Activated naive CD4-positive, alpha-beta T cell treated with anti-CD3 and anti-CD28 coated beads, Interleukin-2, amount 10 ng/mL, durations not matched to agents 7 days and 5 days (primary cell): ENCODE results near the gene KIRREL1.

Experiments used
- CTCF ChIA-PET: fragments of 350-600 bp; sonication (Branson Sonifier 250); formaldehyde crosslinking; loops from one replicate; lab custom pipeline; 2021; ENCODE audit warnings: antibody characterized with exemption; lab: Charles Lee
- DNase-seq: peaks from one replicate; pipeline ENCODE4 v3.0.0-alpha.2; 2020
- H3K27ac Mint-ChIP-seq: one replicate; pipeline ENCODE4 v1.8.0; 2021; ENCODE audit warnings: mild to moderate bottlenecking, moderate library complexity, mixed read lengths
- H3K27me3 Mint-ChIP-seq: one replicate; pipeline ENCODE4 v1.8.0; 2021; ENCODE audit warnings: mild to moderate bottlenecking, mixed read lengths
- H3K36me3 Mint-ChIP-seq: one replicate; pipeline ENCODE4 v1.8.0; 2021; ENCODE audit warnings: mixed read lengths
- H3K4me1 Mint-ChIP-seq: one replicate; pipeline ENCODE4 v1.8.0; 2021; ENCODE audit warnings: mixed read lengths
- H3K4me3 Mint-ChIP-seq: one replicate; pipeline ENCODE4 v1.8.0; 2021; ENCODE audit warnings: mild to moderate bottlenecking, moderate library complexity, mixed read lengths
- H3K9me3 Mint-ChIP-seq: one replicate; pipeline ENCODE4 v1.8.0; 2021; ENCODE audit warnings: mixed read lengths

The KIRREL1 gene

DNA sequence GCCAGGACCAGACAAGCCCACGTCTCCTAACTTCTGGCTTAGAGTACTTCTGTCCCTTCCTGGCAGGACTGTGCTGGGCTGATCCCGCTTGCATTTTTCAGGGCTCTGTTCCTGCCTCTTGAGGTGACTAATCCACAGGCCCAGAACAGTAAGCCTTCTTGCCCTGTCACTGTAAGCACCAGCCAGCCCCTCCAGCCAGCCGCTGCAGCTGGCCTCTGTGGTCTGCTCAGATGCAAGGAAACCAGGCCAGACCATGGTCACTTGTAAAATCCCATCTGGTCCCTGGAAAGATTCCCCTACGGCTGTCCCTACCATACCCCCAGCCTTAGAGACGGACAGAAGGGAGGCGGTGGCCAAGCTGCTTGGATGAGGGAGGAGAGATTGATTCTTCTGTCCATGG lies 74.2 kb downstream of the KIRREL1 start:
- H3K27ac Mint-ChIP-seq = no peak overlapping the region
- H3K36me3 Mint-ChIP-seq = no peaks in the 10 kb centered on the region
- CTCF ChIA-PET = no interaction called here
- no peak overlapping the region for H3K4me3 Mint-ChIP-seq
- peaks cover 35% of the 10 kb centered on the region for H3K27me3 Mint-ChIP-seq
- no peaks in the 10 kb centered on the region for H3K4me1 Mint-ChIP-seq
- DNase-seq = no peak
- no peaks in the 10 kb centered on the region for H3K9me3 Mint-ChIP-seq

DNA sequence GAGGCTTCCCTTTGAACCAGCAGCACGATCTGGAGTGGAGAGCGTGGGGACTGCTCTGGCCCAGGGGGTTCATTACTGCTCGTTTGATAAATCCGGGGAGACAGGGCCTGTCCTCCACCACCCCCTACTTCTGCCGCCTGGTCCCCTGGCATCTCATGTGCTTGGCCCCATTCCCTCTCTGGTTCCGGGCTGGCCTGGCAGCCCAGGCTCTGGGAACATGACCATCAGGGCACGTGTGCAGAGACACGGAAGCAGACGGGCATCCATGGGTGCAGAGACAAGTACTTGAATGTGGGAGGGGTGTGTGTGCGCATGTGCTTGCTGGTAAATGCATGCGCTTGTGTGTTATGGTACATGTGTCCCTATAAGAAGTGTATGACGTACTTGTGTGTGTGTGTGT lies 75.5 kb downstream of the KIRREL1 start:
- Mint-ChIP-seq H3K9me3 (no peaks in the 10 kb centered on the region), H3K4me3 (no peak overlapping the region), H3K27ac (no peak overlapping the region), H3K27me3 (peaks cover 35% of the 10 kb centered on the region), H3K36me3 (no peaks in the 10 kb centered on the region), H3K4me1 (no peaks in the 10 kb centered on the region)
- no peak for DNase-seq
- CTCF ChIA-PET = no interaction called here

DNA sequence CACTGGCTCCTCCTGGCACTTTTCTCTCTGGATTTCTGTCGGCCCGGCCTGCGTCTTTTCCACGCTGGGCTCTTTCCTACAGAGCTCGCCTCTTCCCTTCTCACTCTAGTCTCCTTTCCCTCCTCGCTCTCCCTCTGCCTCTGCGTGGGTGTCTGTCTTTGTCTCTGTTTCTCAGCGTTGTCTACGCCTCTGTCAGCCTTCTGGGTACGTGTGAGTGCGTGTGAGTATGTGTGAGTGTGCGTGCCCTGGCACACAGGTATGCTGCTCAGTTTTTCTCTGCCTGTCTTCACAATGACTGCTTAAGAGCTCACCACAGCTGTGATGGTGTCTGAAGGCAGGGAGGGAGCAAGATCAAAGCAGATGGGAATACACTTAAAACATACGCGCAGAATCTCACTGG lies 77.7 kb downstream of the KIRREL1 start:
- Mint-ChIP-seq H3K27ac (no peak overlapping the region), H3K36me3 (no peaks in the 10 kb centered on the region), H3K9me3 (no peaks in the 10 kb centered on the region), H3K4me3 (no peak overlapping the region), H3K4me1 (no peaks in the 10 kb centered on the region), H3K27me3 (peaks cover 24% of the 10 kb centered on the region)
- no peak for DNase-seq
- CTCF ChIA-PET = interaction anchor here (1.0 kb wide), 1 partner anchor 52 kb away, joined by 3 read pairs; no protein-coding TSS in a partner anchor

DNA sequence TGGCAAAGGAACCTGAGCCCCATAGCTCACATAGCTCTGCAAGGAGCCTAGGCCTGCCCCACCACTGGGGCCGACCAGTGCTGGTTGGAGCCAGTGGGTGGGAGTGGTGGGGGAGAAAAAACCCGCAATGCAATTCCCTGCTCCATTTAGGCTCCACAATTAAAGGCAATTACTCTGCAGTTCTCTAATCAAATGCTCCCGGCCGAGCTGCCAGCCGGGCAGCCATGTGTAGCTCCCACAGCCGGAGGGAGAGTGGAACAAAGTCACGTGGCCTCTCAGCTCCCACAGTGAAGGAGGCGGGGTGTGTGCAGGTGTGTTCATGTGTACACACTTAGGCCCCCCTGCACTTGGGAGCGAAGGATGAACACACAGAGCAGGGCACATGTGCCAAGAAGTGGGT lies 81.6 kb downstream of the KIRREL1 start:
- Mint-ChIP-seq H3K4me3 (no peak overlapping the region), H3K27me3 (peaks cover 17% of the 10 kb centered on the region), H3K9me3 (no peaks in the 10 kb centered on the region), H3K27ac (no peak overlapping the region), H3K4me1 (no peaks in the 10 kb centered on the region), H3K36me3 (no peaks in the 10 kb centered on the region)
- CTCF ChIA-PET = interaction anchor here (1.9 kb wide), 1 partner anchor 83 kb away, joined by 4 read pairs; no protein-coding TSS in a partner anchor
- no peak for DNase-seq

DNA sequence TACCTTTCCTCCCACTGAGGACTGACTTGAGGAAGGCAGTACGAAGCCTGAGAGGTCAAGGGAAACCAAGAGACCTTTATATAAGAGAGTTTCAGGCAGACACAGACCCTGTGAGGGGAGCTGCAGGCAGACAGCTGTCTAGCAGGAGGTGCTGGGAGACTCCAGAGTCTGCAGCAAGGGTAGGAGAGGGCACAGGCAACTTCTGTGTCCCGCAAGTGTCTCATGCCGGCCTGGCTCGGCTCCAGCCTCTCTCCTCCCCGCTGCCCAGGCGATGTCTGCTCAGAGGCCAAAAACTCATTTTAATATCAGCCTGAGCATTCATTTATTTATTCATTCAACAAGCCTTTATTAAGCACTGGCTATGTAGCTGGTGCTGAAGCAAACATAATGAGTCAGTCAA lies 83.0 kb downstream of the KIRREL1 start:
- Mint-ChIP-seq H3K4me3 (no peak overlapping the region), H3K4me1 (no peaks in the 10 kb centered on the region), H3K27me3 (peaks cover 10% of the 10 kb centered on the region), H3K9me3 (no peaks in the 10 kb centered on the region), H3K27ac (no peak overlapping the region), H3K36me3 (no peaks in the 10 kb centered on the region)
- DNase-seq = no peak
- CTCF ChIA-PET = interaction anchor here (1.2 to 1.9 kb wide), 2 partner anchors 45 to 84 kb away, joined by 4 read pairs; no protein-coding TSS in a partner anchor

DNA sequence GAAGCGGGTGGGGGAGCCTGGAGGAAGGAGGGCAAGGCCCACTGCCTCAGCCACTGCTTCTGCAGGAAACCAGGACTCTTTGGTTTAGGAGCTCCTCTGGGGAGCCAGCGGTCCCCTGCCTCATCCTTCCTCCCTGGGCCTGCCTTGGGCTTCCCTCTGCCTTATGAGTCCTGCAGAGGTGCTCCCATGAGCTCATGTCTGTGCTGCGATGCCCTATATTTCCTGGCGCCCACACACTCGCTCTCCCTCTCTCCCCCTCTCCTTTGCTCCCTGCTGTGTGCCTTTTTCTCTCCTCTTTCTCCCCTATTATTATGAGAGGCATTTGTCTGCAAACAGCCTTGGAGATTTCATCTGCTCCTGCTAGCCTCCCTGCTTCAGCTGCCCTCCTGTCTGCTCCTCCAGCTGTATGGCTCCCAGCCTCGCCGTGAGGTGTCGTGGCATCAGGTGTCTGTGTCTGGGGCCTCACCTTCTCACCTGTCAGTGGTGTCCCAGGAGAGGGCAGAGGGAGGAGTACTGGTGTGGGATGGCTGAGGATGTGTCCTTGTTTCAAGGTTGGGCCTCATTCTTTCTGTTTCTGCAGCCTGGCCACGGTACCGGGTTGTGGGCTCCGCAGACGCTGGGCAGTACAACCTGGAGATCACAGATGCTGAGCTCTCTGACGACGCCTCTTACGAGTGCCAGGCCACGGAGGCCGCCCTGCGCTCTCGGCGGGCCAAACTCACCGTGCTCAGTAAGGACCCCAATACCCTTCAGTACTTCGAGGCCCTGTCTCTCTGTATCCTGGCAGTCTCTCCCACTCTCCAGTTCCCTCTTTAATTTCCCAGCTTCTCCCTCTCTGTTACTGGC lies 84.2 kb downstream of the KIRREL1 start:
- CTCF ChIA-PET = interaction anchor here (0.7 kb wide), 1 partner anchor 18 kb away, joined by 3 read pairs; no protein-coding TSS in a partner anchor
- Mint-ChIP-seq H3K9me3 (no peaks in the 10 kb centered on the region), H3K4me1 (no peaks in the 10 kb centered on the region), H3K27ac (no peak overlapping the region), H3K27me3 (peaks cover 4% of the 10 kb centered on the region), H3K36me3 (no peaks in the 10 kb centered on the region), H3K4me3 (no peak overlapping the region)
- DNase-seq = no peak

DNA sequence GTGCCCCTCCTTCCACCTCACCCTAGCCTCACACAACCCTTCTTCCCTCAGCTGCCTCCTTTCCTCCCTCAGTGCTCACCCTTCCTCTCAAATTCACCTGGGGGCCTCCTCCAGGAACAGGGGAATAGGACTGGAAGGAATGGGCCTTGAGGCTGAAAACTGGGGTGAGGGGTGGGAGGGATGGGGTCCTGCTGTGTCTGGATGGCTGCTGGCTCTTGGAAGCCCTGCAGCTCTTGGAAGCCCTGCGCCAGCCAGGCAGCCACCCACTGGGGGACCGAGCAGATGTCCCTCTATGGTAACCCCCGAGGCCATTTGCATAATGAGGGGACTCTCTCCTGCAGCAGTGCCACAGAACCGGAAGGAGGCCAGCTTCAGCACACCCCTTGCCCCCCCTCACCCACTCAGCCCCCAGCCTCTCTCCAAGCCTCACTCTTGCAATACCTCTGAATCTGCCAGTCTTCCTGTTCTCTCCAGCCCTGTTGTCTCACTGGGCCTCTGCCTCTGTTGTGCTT lies 85.2 kb downstream of the KIRREL1 start:
- Mint-ChIP-seq H3K9me3 (no peaks in the 10 kb centered on the region), H3K4me3 (no peak overlapping the region), H3K4me1 (no peaks in the 10 kb centered on the region), H3K27me3 (peaks cover 4% of the 10 kb centered on the region), H3K27ac (no peak overlapping the region), H3K36me3 (no peaks in the 10 kb centered on the region)
- no peak for DNase-seq
- CTCF ChIA-PET = interaction anchor here (0.8 kb wide), 1 partner anchor 16 kb away, joined by 3 read pairs; no protein-coding TSS in a partner anchor

DNA sequence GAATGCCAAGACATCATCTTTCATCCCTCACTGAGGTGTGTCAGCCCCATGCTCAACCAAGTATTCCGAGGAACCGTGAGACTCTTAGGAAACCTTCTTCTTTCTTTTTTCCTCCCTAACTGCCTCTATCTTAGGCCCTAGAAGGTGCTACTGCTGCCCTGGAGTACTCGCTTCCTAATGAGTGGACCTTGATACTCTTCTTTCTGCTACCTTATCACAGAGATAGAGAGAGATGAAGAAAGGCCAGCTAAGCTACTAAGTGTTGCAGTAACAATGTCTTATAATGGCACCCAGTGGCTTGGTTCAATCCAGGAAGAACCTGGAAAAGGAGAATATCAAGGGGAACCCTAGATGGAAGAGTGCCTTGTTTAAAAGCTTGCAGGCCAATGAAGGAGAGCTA lies 86.6 kb downstream of the KIRREL1 start:
- no peak for DNase-seq
- no peak overlapping the region for H3K27ac Mint-ChIP-seq
- no peaks in the 10 kb centered on the region for H3K36me3 Mint-ChIP-seq
- H3K27me3 Mint-ChIP-seq = peaks cover 4% of the 10 kb centered on the region
- H3K4me3 Mint-ChIP-seq = no peak overlapping the region
- H3K9me3 Mint-ChIP-seq = no peaks in the 10 kb centered on the region
- CTCF ChIA-PET = no interaction called here
- no peaks in the 10 kb centered on the region for H3K4me1 Mint-ChIP-seq

DNA sequence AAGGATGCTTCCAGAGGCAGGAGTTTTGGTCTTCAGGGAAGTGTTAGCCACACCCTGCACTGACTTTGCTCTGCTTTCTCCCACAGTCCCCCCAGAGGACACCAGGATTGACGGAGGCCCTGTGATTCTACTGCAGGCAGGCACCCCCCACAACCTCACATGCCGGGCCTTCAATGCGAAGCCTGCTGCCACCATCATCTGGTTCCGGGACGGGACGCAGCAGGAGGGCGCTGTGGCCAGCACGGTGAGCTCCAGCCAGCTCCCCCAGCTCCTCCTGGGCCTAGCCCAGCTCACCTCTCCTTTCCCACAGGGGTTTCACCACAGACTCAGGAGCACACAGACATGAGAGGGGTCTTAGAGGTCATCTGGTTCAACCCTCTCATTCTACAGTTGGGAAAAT lies 90.9 kb downstream of the KIRREL1 start:
- Mint-ChIP-seq H3K4me1 (no peaks in the 10 kb centered on the region), H3K36me3 (no peaks in the 10 kb centered on the region), H3K27me3 (peaks cover 4% of the 10 kb centered on the region), H3K27ac (no peak overlapping the region), H3K4me3 (no peak overlapping the region), H3K9me3 (no peaks in the 10 kb centered on the region)
- CTCF ChIA-PET = interaction anchor here (1.1 kb wide), 1 partner anchor 9 kb away, joined by 4 read pairs; no protein-coding TSS in a partner anchor
- no peak for DNase-seq

DNA sequence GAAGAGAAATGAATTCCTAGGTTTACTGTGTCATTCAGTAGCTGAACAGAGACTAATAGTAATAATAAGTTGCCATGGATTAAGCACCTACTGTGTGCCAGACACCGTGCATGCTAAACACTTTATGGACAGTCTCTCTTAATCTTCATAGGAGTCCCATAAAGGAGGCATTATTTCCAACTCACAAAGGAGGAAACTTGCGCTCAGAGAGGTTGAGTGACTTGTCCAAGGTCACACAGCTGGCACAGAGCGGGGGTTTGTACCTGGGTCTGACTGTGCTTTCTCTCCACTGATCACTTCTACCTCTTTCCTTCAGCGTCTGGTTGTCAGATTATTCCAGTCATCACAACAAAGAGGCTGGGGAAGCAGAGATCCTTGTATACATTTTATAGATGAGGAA lies 91.3 kb downstream of the KIRREL1 start:
- Mint-ChIP-seq H3K4me1 (no peaks in the 10 kb centered on the region), H3K27me3 (peaks cover 4% of the 10 kb centered on the region), H3K4me3 (no peak overlapping the region), H3K36me3 (no peaks in the 10 kb centered on the region), H3K9me3 (no peaks in the 10 kb centered on the region), H3K27ac (no peak overlapping the region)
- CTCF ChIA-PET = no interaction called here
- no peak for DNase-seq

DNA sequence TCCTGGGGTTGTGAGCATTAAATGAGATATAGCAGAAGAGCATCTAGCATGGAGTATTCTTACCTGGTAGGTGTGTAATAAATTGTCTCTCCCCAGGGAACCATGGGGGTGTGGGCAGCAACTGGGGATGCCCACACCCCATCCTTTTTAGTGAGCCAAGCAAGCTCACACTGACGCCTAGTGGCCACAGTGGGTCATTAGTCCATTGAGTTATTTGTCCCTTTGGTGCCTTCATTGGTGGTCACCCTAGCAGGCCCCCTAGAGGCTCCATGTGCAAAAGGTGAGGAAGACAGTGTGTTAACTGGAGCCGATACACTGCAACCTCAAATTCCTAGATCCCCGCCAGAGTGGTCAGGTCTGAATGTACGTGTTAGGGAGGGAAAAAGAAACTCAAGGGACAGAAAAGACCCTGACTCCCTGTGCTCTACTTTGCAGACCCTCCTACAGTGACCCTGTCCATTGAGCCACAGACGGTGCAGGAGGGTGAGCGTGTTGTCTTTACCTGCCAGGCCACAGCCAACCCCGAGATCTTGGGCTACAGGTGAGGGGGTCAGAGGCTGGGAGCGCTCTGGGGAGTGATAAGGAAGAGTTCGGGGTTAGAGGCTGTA lies 94.0 kb downstream of the KIRREL1 start:
- CTCF ChIA-PET = no interaction called here
- Mint-ChIP-seq H3K27me3 (no peaks in the 10 kb centered on the region), H3K36me3 (no peaks in the 10 kb centered on the region), H3K9me3 (no peaks in the 10 kb centered on the region), H3K4me3 (no peak overlapping the region), H3K4me1 (no peaks in the 10 kb centered on the region), H3K27ac (no peak overlapping the region)
- peak; percentile 29 for DNase-seq

DNA sequence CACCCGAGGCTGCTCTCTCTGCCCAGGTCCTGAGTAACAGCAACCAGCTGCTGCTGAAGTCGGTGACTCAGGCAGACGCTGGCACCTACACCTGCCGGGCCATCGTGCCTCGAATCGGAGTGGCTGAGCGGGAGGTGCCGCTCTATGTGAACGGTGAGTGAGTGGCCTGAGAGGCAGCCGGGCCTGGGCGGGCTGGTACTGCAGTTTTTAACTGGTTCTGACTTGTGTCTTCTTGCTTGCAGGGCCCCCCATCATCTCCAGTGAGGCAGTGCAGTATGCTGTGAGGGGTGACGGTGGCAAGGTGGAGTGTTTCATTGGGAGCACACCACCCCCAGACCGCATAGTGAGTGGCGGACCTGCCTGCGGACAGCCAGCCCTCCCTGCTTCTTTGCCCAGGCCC lies 96.0 kb downstream of the KIRREL1 start:
- no peaks in the 10 kb centered on the region for H3K36me3 Mint-ChIP-seq
- H3K4me1 Mint-ChIP-seq = no peaks in the 10 kb centered on the region
- no peak for DNase-seq
- CTCF ChIA-PET = no interaction called here
- no peak overlapping the region for H3K27ac Mint-ChIP-seq
- H3K4me3 Mint-ChIP-seq = no peak overlapping the region
- no peaks in the 10 kb centered on the region for H3K27me3 Mint-ChIP-seq
- no peaks in the 10 kb centered on the region for H3K9me3 Mint-ChIP-seq

DNA sequence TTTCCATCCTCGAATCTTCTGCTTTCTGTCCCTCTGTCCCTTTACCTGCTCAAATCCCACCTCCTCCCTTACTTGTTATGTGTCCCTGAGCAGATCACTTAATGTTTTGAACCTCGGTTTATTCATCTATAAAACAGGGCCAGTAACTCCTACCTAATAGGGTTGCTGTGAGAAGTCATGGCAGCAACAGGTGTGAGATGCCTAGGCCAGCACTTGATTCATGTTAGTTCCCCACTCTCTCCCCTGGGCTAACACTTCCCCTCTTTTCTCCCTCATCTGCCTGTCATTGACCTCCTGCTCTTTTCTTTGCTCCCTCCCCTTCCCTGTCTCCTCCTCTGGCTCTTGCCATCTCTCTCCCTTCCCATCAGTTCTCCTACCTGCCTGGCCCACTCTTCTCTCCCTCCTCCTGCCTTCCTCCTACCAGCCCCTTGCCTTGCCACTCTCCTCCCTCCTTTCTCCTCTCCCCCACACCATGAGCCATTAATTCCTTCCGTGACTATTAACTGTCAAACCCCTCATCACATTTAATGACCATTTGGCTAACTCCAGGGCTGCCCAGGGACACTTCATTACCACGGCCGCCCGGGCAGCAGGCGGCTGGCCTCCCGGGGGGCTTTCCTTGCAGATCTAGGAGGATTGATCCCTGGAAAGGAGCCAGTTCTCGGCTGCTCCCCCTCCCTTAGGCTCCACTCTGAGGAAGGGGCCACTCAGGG lies 96.6 kb downstream of the KIRREL1 start:
- Mint-ChIP-seq H3K4me3 (no peak overlapping the region), H3K27me3 (no peaks in the 10 kb centered on the region), H3K4me1 (no peaks in the 10 kb centered on the region), H3K27ac (no peak overlapping the region), H3K9me3 (no peaks in the 10 kb centered on the region), H3K36me3 (no peaks in the 10 kb centered on the region)
- DNase-seq = no peak
- CTCF ChIA-PET = no interaction called here

DNA sequence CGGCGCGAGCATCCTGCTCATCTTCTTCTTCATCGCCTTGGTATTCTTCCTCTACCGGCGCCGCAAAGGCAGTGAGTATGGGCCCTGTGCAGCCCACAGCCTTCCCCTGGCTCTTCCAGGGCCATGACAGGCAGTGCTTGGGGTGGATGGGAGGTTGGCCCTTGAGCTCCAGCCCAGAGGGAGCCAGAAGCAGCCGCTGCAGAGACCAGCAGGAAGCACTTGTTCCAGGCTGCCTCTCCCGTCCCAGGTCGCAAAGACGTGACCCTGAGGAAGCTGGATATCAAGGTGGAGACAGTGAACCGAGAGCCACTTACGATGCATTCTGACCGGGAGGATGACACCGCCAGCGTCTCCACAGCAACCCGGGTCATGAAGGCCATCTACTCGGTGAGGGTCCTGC lies 99.9 kb downstream of the KIRREL1 start:
- Mint-ChIP-seq H3K36me3 (no peaks in the 10 kb centered on the region), H3K27me3 (no peaks in the 10 kb centered on the region), H3K9me3 (no peaks in the 10 kb centered on the region), H3K4me3 (no peak overlapping the region), H3K4me1 (no peaks in the 10 kb centered on the region), H3K27ac (no peak overlapping the region)
- CTCF ChIA-PET = interaction anchor here (2.0 to 7.9 kb wide), 2 partner anchors 10 to 26 kb away, joined by 4 to 171 read pairs; no protein-coding TSS in a partner anchor
- DNase-seq = no peak
